Mesodermal cell (in vitro differentiated cells): Measurements from ENCODE around the gene RAB4B.
A peak's percentile ranks its signal among the peaks of the same experiment; 100 is the strongest.

ENCODE experiments used
- H3K27ac ChIP-seq: 2 replicates; pipeline ENCODE4 v1.7.0; 2013; ENCODE audit warnings: mild to moderate bottlenecking, low read depth, low read length, moderate library complexity; ENCODE audit not compliant: severe bottlenecking
- H3K36me3 ChIP-seq: 2 replicates; pipeline ENCODE4 v1.7.1; 2013; ENCODE audit warnings: mild to moderate bottlenecking, low read length, moderate library complexity; ENCODE audit not compliant: control insufficient read depth, insufficient read depth
- H3K4me1 ChIP-seq: one replicate; pipeline ENCODE4 v1.7.1; 2013; ENCODE audit warnings: mild to moderate bottlenecking, low read length; ENCODE audit not compliant: insufficient read depth, control insufficient read depth, poor library complexity, severe bottlenecking
- H3K4me3 ChIP-seq: 2 replicates; pipeline ENCODE4 v1.7.0; 2013; ENCODE audit warnings: low read length, control low read depth, mild to moderate bottlenecking; ENCODE audit not compliant: insufficient read depth, poor library complexity, severe bottlenecking; ENCODE audit errors: extremely low read depth
- H3K9me3 ChIP-seq: 2 replicates; pipeline ENCODE4 v1.7.1; 2013; ENCODE audit warnings: mild to moderate bottlenecking, low read length, moderate library complexity; ENCODE audit not compliant: control insufficient read depth
- WGBS, 2 experiments: methylation state at CpG; one replicate each; pipeline ENCODE4 v1.1.5; 2013; ENCODE audit warnings: missing lambda C conversion rate in 2 of 2; ENCODE audit not compliant: insufficient coverage in 2 of 2; 5-methylcytosine and 5-hydroxymethylcytosine counted together

RAB4B gene

GRCh38 chr19:40740747-40741146 lies 37.3 kb upstream of the RAB4B start:
- peaks cover 43% of the 10 kb centered on the region for H3K36me3 ChIP-seq
- H3K9me3 ChIP-seq, result no peaks in the 10 kb centered on the region
- peak overlapping the region; percentile 16 for H3K27ac ChIP-seq
- WGBS, 2 experiments, result 88 to 92% methylated on average over 3 to 5 of the region's 6 CpGs
- no peak overlapping the region for H3K4me3 ChIP-seq
- peaks cover 11% of the 10 kb centered on the region for H3K4me1 ChIP-seq

DNA sequence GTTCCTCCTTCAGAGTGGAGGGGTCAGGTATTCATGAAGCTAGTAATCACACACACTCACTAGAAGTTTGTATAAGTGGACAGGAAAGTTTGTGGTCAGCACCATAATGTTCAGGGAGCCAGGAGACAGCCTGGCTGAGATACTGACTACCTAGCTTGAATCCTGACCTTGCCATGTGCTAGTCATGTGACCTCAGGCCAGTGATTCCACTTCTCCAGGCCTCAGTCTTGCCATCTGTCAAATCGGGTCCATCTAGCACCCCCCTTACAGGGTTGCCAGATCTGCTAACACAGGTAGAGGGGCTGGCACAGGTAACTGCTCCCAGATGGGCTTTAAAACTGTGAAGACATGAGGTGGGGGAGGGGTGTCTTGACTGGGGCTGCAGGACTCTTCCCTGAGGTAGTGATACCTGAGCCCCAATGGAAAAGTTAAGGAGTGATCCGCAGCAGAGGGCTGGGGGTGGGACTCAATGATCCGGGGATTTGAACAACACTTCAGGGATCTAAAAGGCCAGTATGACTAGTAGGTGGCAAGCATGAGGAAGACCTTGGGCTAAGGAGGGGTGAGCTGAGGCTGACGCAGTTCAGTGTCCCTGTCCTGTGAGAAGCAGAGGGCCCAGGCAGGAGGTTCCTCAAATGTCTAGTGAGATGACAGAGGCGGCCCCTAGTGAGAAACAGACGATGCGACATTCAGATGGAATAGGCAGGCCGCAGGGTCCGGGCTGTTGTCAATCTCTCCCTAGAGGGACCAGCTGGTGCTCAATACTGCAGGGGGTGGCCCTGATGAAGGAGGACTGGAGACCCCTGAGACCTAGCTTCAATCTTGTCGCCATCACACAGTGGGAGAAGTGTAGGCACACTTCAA lies 36.3 kb upstream of the RAB4B start:
- Histone ChIP-seq H3K27ac (no peak overlapping the region), H3K36me3 (peaks cover 33% of the 10 kb centered on the region), H3K4me1 (peaks cover 11% of the 10 kb centered on the region), H3K4me3 (no peak overlapping the region), H3K9me3 (no peaks in the 10 kb centered on the region)
- WGBS, 2 experiments, result 92 to 94% methylated on average over 9 to 10 of the region's 10 CpGs

- peaks cover 26% of the 10 kb centered on the region for H3K36me3 ChIP-seq
- H3K4me1 ChIP-seq, result peaks cover 11% of the 10 kb centered on the region
- WGBS, 2 experiments, result 94 to 96% methylated on average over 15 to 17 of the region's 17 CpGs
- no peaks in the 10 kb centered on the region for H3K9me3 ChIP-seq
- no peak overlapping the region for H3K27ac ChIP-seq
- H3K4me3 ChIP-seq, result no peak overlapping the region
Observed at GRCh38 chr19:40742477-40742876, 35.6 kb upstream of the RAB4B start.

DNA sequence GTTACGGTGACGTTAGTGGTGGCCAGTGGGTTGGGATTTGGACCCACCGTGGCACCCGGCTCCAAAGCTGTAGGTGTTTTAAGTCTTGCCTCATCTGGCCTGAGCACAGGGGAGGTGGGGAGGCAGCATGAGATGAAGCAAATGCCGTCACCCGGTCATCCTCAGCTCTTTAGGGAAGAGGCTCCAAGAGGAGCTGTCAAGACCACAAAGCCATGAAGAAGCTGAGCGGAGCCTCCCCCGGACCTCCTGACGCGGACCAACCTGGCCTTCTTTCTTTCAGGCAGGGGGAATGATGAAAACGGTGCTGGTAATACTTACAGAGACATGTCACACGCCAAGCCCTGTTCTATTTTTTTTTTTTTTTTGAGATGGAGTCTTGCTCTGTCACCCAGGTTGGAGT lies 35.2 kb upstream of the RAB4B start:
- Histone ChIP-seq H3K4me3 (no peak overlapping the region), H3K27ac (no peak overlapping the region), H3K9me3 (no peaks in the 10 kb centered on the region), H3K36me3 (peaks cover 25% of the 10 kb centered on the region), H3K4me1 (peaks cover 11% of the 10 kb centered on the region)
- 96 to 97% methylated on average over 9 to 11 of the region's 12 CpGs for WGBS, 2 experiments

GRCh38 chr19:40743926-40744325 lies 34.1 kb upstream of the RAB4B start:
- Histone ChIP-seq H3K9me3 (no peaks in the 10 kb centered on the region), H3K4me3 (no peak overlapping the region), H3K27ac (no peak overlapping the region), H3K4me1 (peaks cover 13% of the 10 kb centered on the region), H3K36me3 (peaks cover 21% of the 10 kb centered on the region)
- WGBS, 2 experiments, result 95 to 96% methylated on average over 7 to 10 of the region's 10 CpGs

DNA sequence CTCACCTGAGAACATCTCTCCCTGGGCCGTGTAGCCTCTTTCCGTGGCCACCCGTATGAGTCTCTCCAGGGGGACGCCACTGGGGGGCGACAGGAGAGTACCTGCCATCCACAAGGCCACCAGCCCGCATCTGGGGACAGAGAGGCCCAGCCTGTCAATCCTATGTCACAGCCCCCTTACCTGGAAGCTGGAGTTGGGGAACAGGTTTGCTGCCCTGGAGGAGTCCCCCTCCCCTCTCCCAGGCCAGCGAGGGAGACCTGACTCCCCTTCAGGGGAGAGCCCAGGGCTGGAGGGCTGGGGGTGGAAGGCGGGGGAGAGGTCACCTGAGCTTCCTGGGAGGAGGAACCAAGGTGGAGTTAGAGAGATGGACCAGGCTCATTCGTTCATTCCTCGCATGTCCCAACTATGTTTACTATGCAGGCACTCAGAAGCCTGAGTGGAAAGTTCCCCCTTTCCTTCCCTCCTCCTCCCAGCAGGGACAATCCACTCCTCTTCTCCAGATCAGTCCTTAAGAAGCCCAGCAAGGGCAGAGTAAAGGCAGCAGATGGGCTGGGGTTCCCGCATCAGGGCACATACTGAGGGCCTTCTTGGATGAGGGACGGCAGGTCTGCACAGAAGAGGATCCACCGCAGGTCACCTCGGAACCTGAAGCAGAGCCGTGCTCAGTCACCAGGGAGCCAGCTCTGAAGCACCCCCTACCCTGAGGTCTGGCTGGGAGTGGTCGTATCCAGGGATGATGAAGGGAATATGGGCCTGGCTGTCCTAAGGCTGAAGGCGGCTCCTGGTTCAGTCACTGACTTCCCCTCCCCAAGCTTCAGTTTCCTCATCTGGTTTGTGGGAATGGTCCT lies 33.3 kb upstream of the RAB4B start:
- peaks cover 21% of the 10 kb centered on the region for H3K4me1 ChIP-seq
- WGBS, 2 experiments, result 72 to 81% methylated on average over 12 to 13 of the region's 17 CpGs
- H3K9me3 ChIP-seq, result no peaks in the 10 kb centered on the region
- H3K4me3 ChIP-seq, result no peak overlapping the region
- H3K27ac ChIP-seq, result peak overlapping the region; percentile 87
- peaks cover 13% of the 10 kb centered on the region for H3K36me3 ChIP-seq

- Histone ChIP-seq H3K4me3 (no peak overlapping the region), H3K36me3 (peaks cover 13% of the 10 kb centered on the region), H3K9me3 (no peaks in the 10 kb centered on the region), H3K27ac (peak overlapping the region; percentile 87), H3K4me1 (peaks cover 24% of the 10 kb centered on the region)
- WGBS, 2 experiments, result 58 to 86% methylated on average over 2 to 5 of the region's 7 CpGs
Observed at GRCh38 chr19:40745402-40745780, 32.7 kb upstream of the RAB4B start.

DNA sequence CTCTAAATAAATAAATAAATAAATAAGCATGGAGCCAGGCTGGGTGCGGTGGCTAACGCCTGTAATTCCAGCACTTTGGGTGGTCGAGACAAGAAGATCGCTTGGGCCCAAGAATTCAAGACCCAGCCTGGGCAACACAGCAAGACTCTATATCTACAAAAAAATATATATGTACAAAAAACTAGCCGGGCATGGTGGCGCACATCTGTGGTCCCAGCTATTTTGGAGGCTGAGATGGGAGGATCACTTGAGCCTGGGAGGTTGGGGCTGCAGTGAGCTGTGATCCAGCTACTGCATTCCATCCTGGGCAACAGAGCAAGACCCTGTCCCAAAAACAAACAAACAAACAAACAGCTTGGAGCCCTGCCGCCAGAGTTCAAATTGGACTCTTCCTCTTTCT lies 30.5 kb upstream of the RAB4B start:
- H3K4me1 ChIP-seq, result peaks cover 24% of the 10 kb centered on the region
- H3K9me3 ChIP-seq, result no peaks in the 10 kb centered on the region
- WGBS, 2 experiments, result 100% methylated on average over 1 to 2 of the region's 7 CpGs

GRCh38 chr19:40750058-40750873 lies 27.8 kb upstream of the RAB4B start, which contains the start of gene ACTMAP:
Gene ACTMAP (minus strand): TSS chr19:40750477. CDS start chr19:40749803, 674 bp downstream.
- peak within 1 kb of the TSS; percentile 96 for H3K27ac ChIP-seq
- peak within 1 kb of the TSS; percentile 92 for H3K4me3 ChIP-seq
- H3K36me3 ChIP-seq, result peaks cover 36% of the 10 kb centered on the region
- no peaks in the 10 kb centered on the region for H3K9me3 ChIP-seq
- 0 to 2% methylated on average over 37 to 42 of the region's 43 CpGs for WGBS, 2 experiments
- peaks cover 28% of the 10 kb centered on the region for H3K4me1 ChIP-seq

More for the DNA sequence above, 30.5 kb upstream of the RAB4B start:
- Histone ChIP-seq H3K36me3 (peaks cover 14% of the 10 kb centered on the region), H3K4me3 (no peak overlapping the region), H3K27ac (no peak overlapping the region)

- Histone ChIP-seq H3K4me3 (peak within 1 kb of the TSS; percentile 92), H3K36me3 (peaks cover 44% of the 10 kb centered on the region), H3K4me1 (peaks cover 27% of the 10 kb centered on the region), H3K9me3 (no peaks in the 10 kb centered on the region), H3K27ac (peak within 1 kb of the TSS; percentile 96)
- 0% methylated on average over 42 to 43 of the region's 46 CpGs for WGBS, 2 experiments
Observed at GRCh38 chr19:40750874-40751537, 27.0 kb upstream of the RAB4B start, which contains the start of gene SNRPA. Gene SNRPA (plus strand): TSS chr19:40751203. CDS start chr19:40751409, 206 bp downstream.
